Jurkat, Clone E6-1 (cell line): Measurements from ENCODE around the gene IL23R.
"Not testable (repeated sequence)": the region's sequence is repeated elsewhere in the genome, so short reads cannot be mapped to it uniquely, and the experiment has no call there.

ENCODE experiments used
- DNase-seq: peaks from one replicate; pipeline ENCODE4 v3.0.0-alpha.2; 2011; ENCODE audit warnings: low read depth, low spot score
- H3K4me3 ChIP-seq: 2 replicates; pipeline ENCODE4 v1.5.1; 2011; ENCODE audit warnings: mild to moderate bottlenecking, low read length, control low read depth, moderate library complexity

Gene IL23R

DNA sequence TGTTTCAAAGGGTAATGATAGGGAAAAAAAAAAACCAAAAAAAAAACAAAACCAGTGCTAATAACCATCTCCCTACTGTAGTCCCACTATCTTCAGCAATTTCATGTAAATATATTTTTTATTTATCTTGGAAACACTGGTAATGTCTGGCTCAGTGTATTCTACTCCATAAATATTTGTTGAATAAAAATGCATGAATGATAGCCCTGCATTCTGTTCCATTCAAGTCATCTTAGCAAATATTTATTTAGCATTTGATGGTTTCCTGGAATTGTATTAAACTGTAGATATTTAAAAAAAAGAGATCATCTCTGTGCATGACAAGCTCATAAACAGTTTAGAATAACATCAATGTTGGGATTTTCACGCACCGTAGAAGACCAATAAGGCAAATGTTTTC is 24.2 kb downstream of the IL23R start:
- no peak overlapping the region for H3K4me3 ChIP-seq
- DNase-seq, result no peak

DNA sequence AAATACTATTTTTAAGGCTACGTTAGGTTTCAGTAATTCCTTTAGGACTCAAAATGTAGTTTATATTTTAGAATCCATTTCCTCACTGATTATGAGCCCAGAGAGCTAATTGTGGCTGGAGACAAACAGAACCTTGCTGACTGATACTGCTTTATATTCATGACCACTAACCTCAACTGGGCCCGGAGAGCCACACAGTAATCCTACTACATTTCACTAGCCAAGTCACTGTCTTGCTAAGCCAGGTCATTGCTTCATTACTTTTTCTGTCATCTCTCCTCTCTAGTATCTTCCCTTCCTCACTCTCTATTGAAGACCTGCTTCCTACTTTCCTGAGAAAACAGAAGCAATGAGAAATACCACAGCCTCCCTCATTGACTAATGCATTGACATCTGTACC is 24.7 kb downstream of the IL23R start:
- DNase-seq, result no peak
- no peak overlapping the region for H3K4me3 ChIP-seq

GRCh38 chr1:67191668-67192520 is 25.6 kb downstream of the IL23R start:
- no peak for DNase-seq
- H3K4me3 ChIP-seq, result no peak overlapping the region

- no peak for DNase-seq
- no peak overlapping the region for H3K4me3 ChIP-seq
Measured at GRCh38 chr1:67192902-67193301, 26.6 kb downstream of the IL23R start.

GRCh38 chr1:67193704-67194103 is 27.4 kb downstream of the IL23R start:
- no peak overlapping the region for H3K4me3 ChIP-seq
- DNase-seq, result no peak

- peak; percentile 80 for DNase-seq
- H3K4me3 ChIP-seq, result no peak overlapping the region
Measured at GRCh38 chr1:67194209-67194863, 28.1 kb downstream of the IL23R start.

DNA sequence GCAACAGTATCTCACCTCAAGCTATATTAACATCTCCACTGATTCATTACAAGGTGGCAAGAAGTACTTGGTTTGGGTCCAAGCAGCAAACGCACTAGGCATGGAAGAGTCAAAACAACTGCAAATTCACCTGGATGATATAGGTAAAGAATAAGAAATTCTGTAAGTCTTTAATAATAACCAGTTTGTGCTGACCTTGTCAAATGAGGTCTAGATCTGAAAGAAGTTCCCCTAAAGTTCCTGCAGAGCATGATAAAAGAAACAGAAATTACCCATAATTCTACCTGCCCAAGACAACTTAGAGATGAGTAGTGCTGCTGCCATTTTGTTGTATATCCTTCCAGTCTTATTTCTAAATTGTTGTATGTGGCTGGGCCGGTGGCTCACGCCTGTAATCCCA is 34.5 kb downstream of the IL23R start:
- H3K4me3 ChIP-seq, result no peak overlapping the region
- DNase-seq, result no peak

DNA sequence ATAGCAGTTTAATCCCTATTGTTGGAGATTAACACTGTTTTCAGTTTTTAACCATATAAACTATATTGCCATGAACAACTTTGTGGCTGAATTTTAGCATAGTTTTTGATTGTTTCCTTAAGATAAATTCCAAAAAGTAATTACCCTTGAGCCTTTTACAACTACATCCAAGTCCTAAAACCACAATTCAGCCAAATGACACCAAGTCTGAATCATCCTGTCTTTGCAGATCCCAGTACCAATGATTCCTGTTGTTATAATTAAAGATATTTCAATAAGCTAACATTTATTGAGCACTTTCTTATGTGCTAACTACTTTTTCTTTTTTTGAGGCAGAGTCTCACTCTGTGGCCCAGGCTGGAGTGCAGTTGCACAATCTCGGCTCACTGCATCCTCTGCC is 35.6 kb downstream of the IL23R start:
- DNase-seq, result no peak
- no peak overlapping the region for H3K4me3 ChIP-seq

- H3K4me3 ChIP-seq, result no peak overlapping the region
- DNase-seq, result no peak
Measured at GRCh38 chr1:67204298-67204980, 38.2 kb downstream of the IL23R start.

- H3K4me3 ChIP-seq, DNase-seq: not testable (repeated sequence)
Measured at GRCh38 chr1:67207398-67207797, 41.1 kb downstream of the IL23R start.

DNA sequence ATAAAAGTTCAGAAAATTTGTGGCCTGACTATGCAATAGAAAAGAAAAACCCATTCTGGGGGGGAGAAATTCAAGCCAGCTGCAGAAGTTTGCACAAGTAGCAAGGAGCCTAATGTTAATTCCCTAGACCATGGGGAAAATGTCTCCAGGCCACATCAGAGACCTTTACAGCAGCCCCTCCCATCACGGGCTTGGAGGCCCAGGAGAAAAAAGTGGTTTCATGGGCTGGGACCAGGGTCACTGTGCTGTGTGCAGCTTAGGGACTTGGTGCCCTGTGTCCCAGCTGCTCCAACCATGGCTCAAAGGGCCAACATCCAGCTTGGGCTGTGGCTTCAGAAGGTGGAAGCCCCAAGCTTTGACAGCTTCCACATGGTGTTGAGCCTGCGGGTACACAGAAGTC is 42.0 kb downstream of the IL23R start:
- no peak for DNase-seq
- H3K4me3 ChIP-seq, result no peak overlapping the region

GRCh38 chr1:67209521-67209920 is 43.3 kb downstream of the IL23R start:
- H3K4me3 ChIP-seq, result no peak overlapping the region
- no peak for DNase-seq

DNA sequence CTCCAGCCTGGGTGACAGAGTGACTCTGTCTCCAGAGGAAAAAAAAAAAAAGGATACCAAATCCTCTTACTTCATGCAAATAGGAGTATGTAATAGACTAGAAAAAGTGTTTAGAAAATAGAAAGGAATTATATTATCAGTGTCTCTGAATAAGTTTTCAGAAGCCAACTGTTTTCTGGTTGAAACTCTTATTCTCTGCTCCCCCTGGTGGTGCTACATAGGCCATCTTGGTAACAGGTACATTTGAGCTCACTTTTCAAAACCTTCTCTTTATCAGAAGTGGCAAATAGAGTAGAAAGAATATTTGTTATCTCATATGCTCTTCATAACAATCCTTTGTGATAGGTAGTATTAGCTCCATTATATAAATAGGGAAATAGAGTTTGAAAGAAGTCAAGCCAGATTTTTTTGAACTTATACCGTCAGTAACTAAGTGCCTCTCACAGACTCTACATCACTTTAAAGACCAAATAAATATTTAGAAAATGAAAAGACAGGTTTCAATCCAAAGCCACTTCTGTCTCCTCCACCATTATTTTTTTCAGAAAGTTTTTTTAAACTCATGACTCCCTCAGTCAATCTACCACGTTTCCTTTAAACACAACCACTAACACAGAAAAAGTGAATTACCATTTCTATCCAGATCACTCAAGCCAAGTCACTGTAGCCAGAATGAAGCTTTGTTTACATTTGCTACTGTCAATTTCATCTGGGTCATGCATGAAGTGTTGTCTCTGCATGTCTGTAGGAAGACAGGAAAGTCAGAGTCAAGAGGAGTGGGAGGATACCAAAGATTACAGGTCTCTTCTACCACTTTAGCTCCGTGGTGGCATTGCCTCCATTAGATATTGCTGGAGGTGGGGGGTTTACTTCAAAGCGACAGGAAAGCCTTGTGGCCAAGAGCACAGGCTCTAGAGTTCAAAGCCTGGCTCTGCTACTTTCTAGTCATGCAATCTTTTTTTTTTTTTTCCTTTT is 45.6 kb downstream of the IL23R start:
- DNase-seq, result peak; percentile 70
- no peak overlapping the region for H3K4me3 ChIP-seq

DNA sequence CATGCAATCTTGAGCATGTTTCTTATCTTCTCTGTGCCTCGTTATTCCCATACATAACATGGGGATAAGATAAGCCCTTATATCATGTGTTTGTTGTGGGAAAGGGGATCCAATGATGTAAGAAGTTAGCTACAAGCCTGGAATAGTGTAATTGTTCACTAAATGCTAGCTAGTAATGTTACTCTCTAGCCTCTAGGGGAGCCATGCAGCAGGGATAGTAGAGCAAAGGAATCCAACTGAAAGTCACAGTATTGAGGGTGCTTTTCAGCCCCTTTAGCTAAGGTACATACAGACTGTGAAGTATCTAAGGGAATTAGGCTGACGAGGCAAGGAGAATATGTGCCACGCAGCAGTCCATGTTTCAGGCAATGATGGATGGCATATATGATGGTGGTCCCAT is 46.9 kb downstream of the IL23R start:
- no peak overlapping the region for H3K4me3 ChIP-seq
- DNase-seq, result peak; percentile 27

GRCh38 chr1:67213948-67214347 is 47.7 kb downstream of the IL23R start:
- DNase-seq, result no peak
- H3K4me3 ChIP-seq, result no peak overlapping the region

DNA sequence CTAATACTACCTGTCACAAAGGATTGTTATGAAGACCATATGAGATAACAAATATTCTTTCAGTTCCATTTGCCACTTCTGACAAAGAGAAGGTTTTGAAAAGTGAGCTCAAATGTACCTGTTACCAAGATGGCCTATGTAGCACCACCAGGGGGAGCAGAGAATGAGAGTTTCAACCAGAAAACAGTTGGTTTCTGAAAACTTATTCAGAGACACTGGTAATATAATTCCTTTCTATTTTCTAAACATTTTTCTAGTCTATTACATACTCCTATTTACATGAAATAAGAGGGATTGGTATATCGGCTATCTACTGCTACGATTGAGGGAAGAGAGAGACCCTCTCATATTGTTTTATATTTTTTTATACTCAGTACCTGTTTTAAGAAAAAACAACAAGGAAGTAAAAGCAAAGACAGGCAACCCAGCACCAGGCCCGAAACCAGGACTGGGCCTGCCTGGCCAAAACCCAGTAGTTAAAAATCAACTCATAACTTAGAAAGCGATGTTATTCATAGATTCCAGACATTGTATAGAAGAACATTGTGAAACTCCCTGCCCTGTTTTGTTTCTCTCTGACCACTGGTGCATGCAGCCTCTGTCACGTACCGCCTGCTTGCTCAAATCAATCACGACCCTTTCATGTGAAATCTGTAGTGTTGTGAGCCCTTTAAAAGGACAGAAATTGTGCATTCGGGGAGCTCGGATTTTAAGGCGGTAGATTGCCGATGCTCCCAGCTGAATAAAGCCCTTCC is 48.3 kb downstream of the IL23R start:
- DNase-seq, result peak; percentile 42
- no peak overlapping the region for H3K4me3 ChIP-seq

GRCh38 chr1:67216401-67216800 is 50.1 kb downstream of the IL23R start:
- no peak for DNase-seq
- no peak overlapping the region for H3K4me3 ChIP-seq

- DNase-seq, result no peak
- H3K4me3 ChIP-seq, result no peak overlapping the region
Measured at GRCh38 chr1:67217417-67217816, 51.2 kb downstream of the IL23R start.
